Trophoblast cell (in vitro differentiated cells and primary cell): ENCODE results near the gene C5orf15.

ENCODE experiments used
- DNase-seq, 2 donors: peaks; one replicate each; pipeline ENCODE4 v3.0.0-alpha.2; 2016
- H2AFZ ChIP-seq: 2 replicates; pipeline ENCODE4 v1.6.1; 2013; ENCODE audit warnings: low read length, moderate library complexity, mild to moderate bottlenecking; ENCODE audit not compliant: insufficient read depth, poor library complexity
- H2AK5ac ChIP-seq: 2 replicates; pipeline ENCODE4 v1.6.1; 2013; ENCODE audit warnings: mild to moderate bottlenecking, low read length
- H2BK120ac ChIP-seq: 2 replicates; pipeline ENCODE4 v1.6.1; 2013; ENCODE audit warnings: low read length, mild to moderate bottlenecking, moderate library complexity; ENCODE audit not compliant: insufficient read depth, poor library complexity
- H2BK12ac ChIP-seq: 2 replicates; pipeline ENCODE4 v1.6.1; 2013; ENCODE audit warnings: mild to moderate bottlenecking, low read length, moderate library complexity
- H2BK5ac ChIP-seq: 2 replicates; pipeline ENCODE4 v1.6.1; 2013; ENCODE audit warnings: low read length, low read depth, moderate library complexity, mild to moderate bottlenecking; ENCODE audit not compliant: poor library complexity
- H3K14ac ChIP-seq: 2 replicates; pipeline ENCODE4 v1.6.1; 2013; ENCODE audit warnings: mild to moderate bottlenecking, low read length
- H3K18ac ChIP-seq: 2 replicates; pipeline ENCODE4 v1.6.1; 2013; ENCODE audit warnings: mild to moderate bottlenecking, low read length
- H3K23ac ChIP-seq: 2 replicates; pipeline ENCODE4 v1.6.1; 2013; ENCODE audit warnings: low read length
- H3K27ac ChIP-seq: 2 replicates; pipeline ENCODE4 v1.5.1; 2013; ENCODE audit warnings: low read depth, mild to moderate bottlenecking, inconsistent platforms, low read length, moderate library complexity
- H3K27me3 ChIP-seq: 2 replicates; pipeline ENCODE4 v1.6.1; 2013; ENCODE audit warnings: inconsistent platforms, mild to moderate bottlenecking, low read length, moderate library complexity; ENCODE audit not compliant: insufficient read depth
- H3K36me3 ChIP-seq, 2 experiments: 1 replicate in 1 of 2; 2 replicates in 1 of 2; pipeline ENCODE4 v1.6.1; 2013; ENCODE audit warnings: low read length in 2 of 2, mild to moderate bottlenecking in 2 of 2, moderate library complexity in 1 of 2; ENCODE audit not compliant: insufficient read depth in 2 of 2, control insufficient read depth in 1 of 2
- H3K4ac ChIP-seq: 2 replicates; pipeline ENCODE4 v1.6.1; 2013; ENCODE audit warnings: low read depth, mild to moderate bottlenecking, low read length, moderate library complexity
- H3K4me1 ChIP-seq, 2 experiments: 1 replicate in 1 of 2; 2 replicates in 1 of 2; pipeline ENCODE4 v1.6.1; 2013; ENCODE audit warnings: low read length in 2 of 2, mild to moderate bottlenecking in 2 of 2, moderate library complexity in 1 of 2; ENCODE audit not compliant: insufficient read depth in 2 of 2, control insufficient read depth in 1 of 2
- H3K4me2 ChIP-seq: 2 replicates; pipeline ENCODE4 v1.6.1; 2013; ENCODE audit warnings: inconsistent platforms, mild to moderate bottlenecking, low read length, moderate library complexity
- H3K4me3 ChIP-seq: 2 replicates; pipeline ENCODE4 v1.5.1; 2013; ENCODE audit warnings: mild to moderate bottlenecking, low read depth, low read length, inconsistent platforms
- H3K79me1 ChIP-seq: one replicate; pipeline ENCODE4 v1.6.1; 2013; ENCODE audit warnings: low read length
- H3K79me2 ChIP-seq: 2 replicates; pipeline ENCODE4 v1.6.1; 2013; ENCODE audit warnings: low read length, mild to moderate bottlenecking; ENCODE audit not compliant: control insufficient read depth, insufficient read depth, poor library complexity
- H3K9ac ChIP-seq: 2 replicates; pipeline ENCODE4 v1.6.1; 2013; ENCODE audit warnings: mild to moderate bottlenecking, low read length
- H3K9me3 ChIP-seq: 2 replicates; pipeline ENCODE4 v1.6.1; 2013; ENCODE audit warnings: low read depth, mild to moderate bottlenecking, control low read depth, inconsistent platforms, low read length; ENCODE audit not compliant: insufficient read depth
- H4K12ac ChIP-seq: 2 replicates; pipeline ENCODE4 v1.6.1; 2013; ENCODE audit warnings: low read depth, mild to moderate bottlenecking, low read length, moderate library complexity
- H4K8ac ChIP-seq: 2 replicates; pipeline ENCODE4 v1.6.1; 2013; ENCODE audit warnings: low read depth, mild to moderate bottlenecking, low read length, moderate library complexity
- H4K91ac ChIP-seq: one replicate; pipeline ENCODE4 v1.6.1; 2013; ENCODE audit warnings: low read depth, mild to moderate bottlenecking, low read length, moderate library complexity
- WGBS: extraction: QIAGEN DNeasy Blood & Tissue Kit; methylation state at CpG from one replicate; pipeline ENCODE4 v1.1.7; 2013; ENCODE audit warnings: missing lambda C conversion rate; ENCODE audit not compliant: insufficient read length, insufficient coverage; ENCODE audit errors: extremely low coverage; 5-methylcytosine and 5-hydroxymethylcytosine counted together

Gene C5orf15

GRCh38 chr5:133935667-133935940 lies 32.8 kb downstream of the C5orf15 start:
- WGBS, result no CpG with 5 or more reads among the region's 5 CpGs
- Histone ChIP-seq H3K79me2 (no peaks in the 10 kb centered on the region), H3K36me3 (no peaks in the 10 kb centered on the region), H2BK120ac (no peak overlapping the region), H3K14ac (no peak overlapping the region), H3K9ac (no peak overlapping the region), H3K9me3 (peaks cover 3% of the 10 kb centered on the region), H4K91ac (no peak overlapping the region), H3K18ac (no peak overlapping the region), H3K79me1 (no peaks in the 10 kb centered on the region), H2AFZ (no peak overlapping the region), H2AK5ac (no peak overlapping the region), H3K4ac (no peak overlapping the region), H3K4me1 (peaks cover 2 to 3% of the 10 kb centered on the region in 2 experiments), H3K27ac (no peak overlapping the region), H3K23ac (no peak overlapping the region), H3K4me2 (no peak overlapping the region), H3K27me3 (no peaks in the 10 kb centered on the region), H3K4me3 (no peak overlapping the region), H4K12ac (no peak overlapping the region), H2BK5ac (no peak overlapping the region), H4K8ac (no peak overlapping the region), H2BK12ac (no peak overlapping the region)
- no peak for DNase-seq

GRCh38 chr5:133934822-133935666 lies 33.4 kb downstream of the C5orf15 start:
- H2AK5ac ChIP-seq, result no peak overlapping the region
- H4K12ac ChIP-seq, result no peak overlapping the region
- H3K27me3 ChIP-seq, result no peaks in the 10 kb centered on the region
- H3K4ac ChIP-seq, result no peak overlapping the region
- H4K8ac ChIP-seq, result no peak overlapping the region
- no peak overlapping the region for H3K23ac ChIP-seq
- H3K4me1 ChIP-seq, result peaks cover 2 to 3% of the 10 kb centered on the region in 2 experiments
- no peak overlapping the region for H2BK5ac ChIP-seq
- DNase-seq, result no peak
- H2BK12ac ChIP-seq, result no peak overlapping the region
- H3K14ac ChIP-seq, result no peak overlapping the region
- H2BK120ac ChIP-seq, result no peak overlapping the region
- H3K9ac ChIP-seq, result no peak overlapping the region
- H3K4me3 ChIP-seq, result no peak overlapping the region
- H3K79me2 ChIP-seq, result no peaks in the 10 kb centered on the region
- H3K79me1 ChIP-seq, result no peaks in the 10 kb centered on the region
- no peak overlapping the region for H2AFZ ChIP-seq
- H3K27ac ChIP-seq, result no peak overlapping the region
- H3K18ac ChIP-seq, result no peak overlapping the region
- no peak overlapping the region for H3K4me2 ChIP-seq
- H3K9me3 ChIP-seq, result peaks cover 3% of the 10 kb centered on the region
- H4K91ac ChIP-seq, result no peak overlapping the region
- WGBS, result no CpG with 5 or more reads among the region's 5 CpGs
- no peaks in the 10 kb centered on the region for H3K36me3 ChIP-seq

- Histone ChIP-seq H3K36me3 (no peaks in the 10 kb centered on the region), H2BK12ac (no peak overlapping the region), H3K4me2 (no peak overlapping the region), H3K23ac (no peak overlapping the region), H3K9ac (no peak overlapping the region), H2AFZ (no peak overlapping the region), H3K27ac (no peak overlapping the region), H2AK5ac (no peak overlapping the region), H3K4me3 (no peak overlapping the region), H3K18ac (no peak overlapping the region), H4K91ac (no peak overlapping the region), H3K4me1 (peaks cover 2 to 3% of the 10 kb centered on the region in 2 experiments), H3K79me1 (peaks cover 2% of the 10 kb centered on the region), H4K12ac (no peak overlapping the region), H3K9me3 (peaks cover 3% of the 10 kb centered on the region), H3K27me3 (no peaks in the 10 kb centered on the region), H2BK120ac (no peak overlapping the region), H3K14ac (no peak overlapping the region), H4K8ac (no peak overlapping the region), H3K79me2 (no peaks in the 10 kb centered on the region), H2BK5ac (no peak overlapping the region), H3K4ac (no peak overlapping the region)
- DNase-seq, result no peak
- no CpG with 5 or more reads among the region's 5 CpGs for WGBS
Observed at GRCh38 chr5:133934311-133934710, 34.1 kb downstream of the C5orf15 start.

- H2BK120ac ChIP-seq, result no peak overlapping the region
- no peak overlapping the region for H4K91ac ChIP-seq
Observed at GRCh38 chr5:133933670-133934295, 34.6 kb downstream of the C5orf15 start.

More at GRCh38 chr5:133933670-133934295, 34.6 kb downstream of the C5orf15 start:
- no peaks in the 10 kb centered on the region for H3K79me2 ChIP-seq
- H4K8ac ChIP-seq, result no peak overlapping the region
- H3K79me1 ChIP-seq, result peaks cover 2% of the 10 kb centered on the region
- H2BK5ac ChIP-seq, result no peak overlapping the region
- peaks cover 2 to 3% of the 10 kb centered on the region in 2 experiments for H3K4me1 ChIP-seq
- no peak overlapping the region for H2AFZ ChIP-seq
- no peak overlapping the region for H3K14ac ChIP-seq
- DNase-seq, result no peak
- H3K4me2 ChIP-seq, result no peak overlapping the region
- H3K9ac ChIP-seq, result no peak overlapping the region
- H4K12ac ChIP-seq, result no peak overlapping the region
- H3K4ac ChIP-seq, result no peak overlapping the region
- H3K36me3 ChIP-seq, result no peaks in the 10 kb centered on the region
- H3K18ac ChIP-seq, result no peak overlapping the region
- no peak overlapping the region for H2AK5ac ChIP-seq
- H3K4me3 ChIP-seq, result no peak overlapping the region
- no peak overlapping the region for H3K27ac ChIP-seq
- WGBS, result 100% methylated on average over 1 of the region's 12 CpGs
- H2BK12ac ChIP-seq, result no peak overlapping the region
- no peak overlapping the region for H3K23ac ChIP-seq
- no peaks in the 10 kb centered on the region for H3K27me3 ChIP-seq
- H3K9me3 ChIP-seq, result peaks cover 3% of the 10 kb centered on the region
